Measurements from ENCODE around the gene SORCS2.
A peak's percentile ranks its signal among the peaks of the same experiment; 100 is the strongest.

The SORCS2 gene

GRCh38 chr4:7273738-7274297, 81.5 kb downstream of the SORCS2 start:
- DNase-seq: no peak

GRCh38 chr4:7275067-7275466, 82.7 kb downstream of the SORCS2 start:
- DNase-seq: peak; percentile 23 to 69

- no peak for DNase-seq
Observed at GRCh38 chr4:7275490-7276154, 83.3 kb downstream of the SORCS2 start.

GRCh38 chr4:7276515-7276914, 84.2 kb downstream of the SORCS2 start:
- no peak for DNase-seq

- DNase-seq: peak in 1 of 2 experiments; percentile 27
Observed at GRCh38 chr4:7278071-7278765, 85.9 kb downstream of the SORCS2 start.

- no peak for DNase-seq
Observed at GRCh38 chr4:7278981-7279380, 86.6 kb downstream of the SORCS2 start.

GRCh38 chr4:7279902-7280301, 87.6 kb downstream of the SORCS2 start:
- DNase-seq: no peak

- peak in 1 of 2 experiments; percentile 22 for DNase-seq
Observed at GRCh38 chr4:7280926-7281690, 88.8 kb downstream of the SORCS2 start.

- DNase-seq: peak; percentile 75 to 90
Observed at GRCh38 chr4:7281691-7282665, 89.6 kb downstream of the SORCS2 start.

- no peak for DNase-seq
Observed at GRCh38 chr4:7282786-7283440, 90.6 kb downstream of the SORCS2 start.

GRCh38 chr4:7285244-7286094, 93.1 kb downstream of the SORCS2 start:
- DNase-seq: peak; percentile 72 to 80

- DNase-seq: no peak
Observed at GRCh38 chr4:7286170-7286569, 93.8 kb downstream of the SORCS2 start.

- DNase-seq: no peak
Observed at GRCh38 chr4:7286798-7287197, 94.5 kb downstream of the SORCS2 start.

GRCh38 chr4:7287274-7287917, 95.1 kb downstream of the SORCS2 start:
- DNase-seq: no peak

- peak; percentile 82 to 92 for DNase-seq
Observed at GRCh38 chr4:7287918-7288280, 95.6 kb downstream of the SORCS2 start.

- no peak for DNase-seq
Observed at GRCh38 chr4:7288751-7289523, 96.6 kb downstream of the SORCS2 start.

- no peak for DNase-seq
Observed at GRCh38 chr4:7289589-7289988, 97.3 kb downstream of the SORCS2 start.

- no peak for DNase-seq
Observed at GRCh38 chr4:7291372-7292114, 99.2 kb downstream of the SORCS2 start.

GRCh38 chr4:7293703-7294102, 101.4 kb downstream of the SORCS2 start:
- DNase-seq: no peak

All from NCI-H524 (cell line).